ELR (cell line): ENCODE data around the gene SPTBN1.

Experiments
- DNase-seq: peaks from one replicate; pipeline ENCODE4 v3.0.0-alpha.2; 2015; ENCODE audit warnings: low read depth

SPTBN1 gene

GRCh38 chr2:54704688-54705605 lies 248.8 kb downstream of the SPTBN1 start:
- peak; percentile 77 for DNase-seq

DNA sequence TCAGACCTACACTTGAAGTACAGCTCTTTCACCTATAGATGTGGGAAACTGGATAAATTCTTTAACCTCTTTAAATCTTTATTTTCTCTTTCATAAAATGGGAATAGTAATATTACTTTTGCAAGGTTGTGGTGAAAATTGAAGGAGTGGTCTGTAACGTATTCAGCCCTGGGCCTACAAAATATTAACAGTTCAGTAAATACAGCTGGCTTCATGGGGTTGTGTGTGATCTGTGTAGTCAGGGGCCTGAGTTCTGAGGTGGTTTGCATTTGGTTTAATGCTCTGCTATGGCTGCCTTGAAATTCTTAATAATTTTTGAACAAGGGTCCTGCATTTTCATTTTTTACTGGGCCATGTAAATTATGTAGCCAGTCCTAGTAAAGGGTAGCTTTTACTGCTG lies 250.5 kb downstream of the SPTBN1 start:
- DNase-seq: no peak

DNA sequence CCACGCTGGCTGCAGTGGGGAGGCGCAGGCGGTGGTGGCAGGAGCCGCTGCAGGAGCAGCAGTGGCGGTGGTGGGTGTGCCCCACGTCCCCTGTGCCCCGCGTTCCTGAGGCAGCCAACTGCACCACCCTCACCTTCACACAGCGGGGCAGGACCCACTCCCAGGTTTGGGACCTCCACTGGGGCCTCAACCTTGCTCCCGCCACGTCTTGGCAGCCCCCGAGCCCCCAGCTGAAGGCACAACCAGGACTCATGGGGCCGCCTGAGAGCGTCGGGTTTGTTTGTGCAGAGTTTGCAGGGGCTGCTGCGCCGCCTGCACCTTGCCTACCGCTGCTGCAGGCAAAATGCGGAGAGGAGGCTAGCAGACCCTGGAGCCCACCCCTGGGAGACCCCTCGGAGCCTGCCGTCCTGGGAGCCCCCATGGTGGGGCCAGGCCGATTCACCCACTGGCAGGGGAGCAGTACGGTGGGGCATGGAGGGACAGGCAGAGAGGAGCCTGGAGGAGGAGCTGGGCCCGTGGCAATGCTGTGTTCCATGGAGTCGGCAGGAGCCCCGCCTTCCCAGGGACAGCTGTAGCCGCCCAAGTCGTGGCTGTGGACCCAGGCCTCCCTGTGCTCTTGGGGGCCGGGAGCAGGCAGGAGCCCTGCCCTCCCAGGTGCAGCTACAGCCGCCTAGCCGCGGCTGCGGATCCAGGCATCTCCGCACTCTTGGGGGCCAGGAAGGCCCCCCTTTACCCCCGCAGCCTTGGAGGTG lies 252.6 kb downstream of the SPTBN1 start:
- no peak for DNase-seq

GRCh38 chr2:54709336-54709809 lies 253.2 kb downstream of the SPTBN1 start:
- no peak for DNase-seq

DNA sequence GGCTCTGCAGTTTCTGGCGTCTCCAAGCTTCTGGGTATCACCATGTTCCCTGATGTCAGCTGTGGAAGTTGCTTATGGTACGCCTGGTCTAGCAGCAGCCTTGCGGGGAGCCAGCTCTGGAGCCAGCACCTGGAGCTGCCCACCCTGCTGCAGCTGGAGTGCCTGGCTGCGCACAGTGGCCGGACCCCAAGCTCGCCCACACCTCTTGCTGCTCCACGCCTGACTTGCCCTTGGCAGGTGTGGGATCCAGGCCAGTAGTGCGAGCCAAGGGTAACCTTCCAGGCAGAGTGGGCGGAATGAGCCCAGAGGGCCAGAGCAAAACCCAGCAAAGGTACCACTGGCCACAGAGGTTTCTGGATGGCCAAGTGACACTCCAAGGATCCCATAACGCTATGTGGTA lies 254.1 kb downstream of the SPTBN1 start:
- no peak for DNase-seq

- no peak for DNase-seq
Measured at GRCh38 chr2:54712516-54712915, 256.4 kb downstream of the SPTBN1 start.

GRCh38 chr2:54714996-54715395 lies 258.9 kb downstream of the SPTBN1 start:
- DNase-seq: no peak

GRCh38 chr2:54716375-54716774 lies 260.2 kb downstream of the SPTBN1 start:
- DNase-seq: no peak

DNA sequence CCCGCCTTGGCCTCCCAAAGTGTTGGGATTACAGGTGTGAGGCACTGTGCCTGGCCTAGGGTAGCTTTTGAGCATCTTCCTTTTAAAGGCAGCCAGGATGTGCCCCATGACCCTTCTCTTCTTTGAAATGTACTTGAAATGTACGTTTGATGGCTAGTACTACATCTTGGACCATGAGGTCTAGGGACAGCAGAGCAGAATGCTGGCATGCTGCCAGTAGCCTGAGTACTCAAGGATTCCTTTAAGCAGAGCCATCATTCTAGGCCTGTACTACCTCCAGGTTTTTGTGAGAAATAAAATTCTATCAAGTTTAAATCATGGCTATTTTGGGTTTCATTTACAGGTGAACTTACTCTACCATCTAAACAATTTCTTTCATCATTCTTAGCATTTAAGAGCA lies 264.4 kb downstream of the SPTBN1 start:
- DNase-seq: no peak
